Measurements from ENCODE around the gene RPL5. TPM values are rescaled to one million over a fixed set of nuclear protein-coding genes. Genes with fewer than 3 reads are reported as not detected.

Gene RPL5
- total RNA-seq, 1 donor from 2014 or later, result 1,528 TPM

DNA sequence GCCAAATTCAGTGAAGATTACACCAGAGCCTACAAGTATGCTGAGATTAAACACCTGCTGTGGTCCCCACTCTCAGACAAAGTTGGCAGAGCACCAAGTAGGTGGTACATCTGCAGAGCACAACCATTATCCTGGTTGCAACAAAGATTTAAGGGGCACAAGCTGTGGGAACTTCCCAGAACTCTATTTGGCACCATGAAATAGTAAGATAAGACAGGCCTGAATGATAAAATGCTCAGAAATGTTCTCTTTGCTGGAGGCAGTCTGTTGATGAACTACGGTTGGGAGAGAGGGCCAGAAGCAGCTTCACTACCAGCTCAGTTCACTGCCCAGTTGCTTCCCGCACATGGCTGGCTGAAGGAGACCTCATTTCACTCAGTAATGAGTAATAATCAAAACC lies 19.9 kb downstream of the RPL5 start:
- H3K36me3 Mint-ChIP-seq (ENCODE audit: low read depth), result no peaks in the 10 kb centered on the region
- peaks cover 3% of the 10 kb centered on the region for H3K27me3 Mint-ChIP-seq (ENCODE audit: low read depth)
- TF ChIP-seq, protein P1, sequence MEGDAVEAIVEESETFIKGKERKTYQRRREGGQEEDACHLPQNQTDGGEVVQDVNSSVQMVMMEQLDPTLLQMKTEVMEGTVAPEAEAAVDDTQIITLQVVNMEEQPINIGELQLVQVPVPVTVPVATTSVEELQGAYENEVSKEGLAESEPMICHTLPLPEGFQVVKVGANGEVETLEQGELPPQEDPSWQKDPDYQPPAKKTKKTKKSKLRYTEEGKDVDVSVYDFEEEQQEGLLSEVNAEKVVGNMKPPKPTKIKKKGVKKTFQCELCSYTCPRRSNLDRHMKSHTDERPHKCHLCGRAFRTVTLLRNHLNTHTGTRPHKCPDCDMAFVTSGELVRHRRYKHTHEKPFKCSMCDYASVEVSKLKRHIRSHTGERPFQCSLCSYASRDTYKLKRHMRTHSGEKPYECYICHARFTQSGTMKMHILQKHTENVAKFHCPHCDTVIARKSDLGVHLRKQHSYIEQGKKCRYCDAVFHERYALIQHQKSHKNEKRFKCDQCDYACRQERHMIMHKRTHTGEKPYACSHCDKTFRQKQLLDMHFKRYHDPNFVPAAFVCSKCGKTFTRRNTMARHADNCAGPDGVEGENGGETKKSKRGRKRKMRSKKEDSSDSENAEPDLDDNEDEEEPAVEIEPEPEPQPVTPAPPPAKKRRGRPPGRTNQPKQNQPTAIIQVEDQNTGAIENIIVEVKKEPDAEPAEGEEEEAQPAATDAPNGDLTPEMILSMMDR (conservative IDR thresholded peaks at IDR 0.05), result no peak
- H3K4me3 Mint-ChIP-seq, result no peak overlapping the region
- no peaks in the 10 kb centered on the region for H3K9me3 Mint-ChIP-seq
- H3K4me1 Mint-ChIP-seq, result no peaks in the 10 kb centered on the region
- H3K27ac Mint-ChIP-seq (ENCODE audit: unreplicated experiment), result no peak overlapping the region
- no peak for DNase-seq (ENCODE audit: low read depth, low spot score)

DNA sequence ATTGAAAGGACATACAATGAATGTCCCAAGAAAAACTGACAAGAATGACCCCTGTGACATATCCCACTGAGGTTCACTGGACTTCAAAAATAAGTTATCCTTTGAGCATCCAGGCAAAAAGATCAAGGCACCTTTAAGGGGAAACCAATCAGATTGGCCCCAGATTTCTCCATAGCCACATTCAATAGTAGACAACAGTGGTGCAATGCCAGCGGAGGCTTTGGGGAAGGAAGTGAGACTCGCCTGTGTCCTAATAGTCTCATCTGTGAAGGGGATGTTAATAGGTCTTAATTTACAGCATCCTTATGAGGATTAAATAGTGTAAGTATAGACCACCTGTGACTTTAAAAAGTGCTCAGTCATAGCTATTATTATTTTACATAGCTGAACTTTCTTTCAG lies 21.5 kb downstream of the RPL5 start:
- Mint-ChIP-seq H3K27ac (ENCODE audit: unreplicated experiment) (no peak overlapping the region), H3K27me3 (ENCODE audit: low read depth) (peaks cover 3% of the 10 kb centered on the region), H3K9me3 (no peaks in the 10 kb centered on the region), H3K4me3 (no peak overlapping the region), H3K36me3 (ENCODE audit: low read depth) (no peaks in the 10 kb centered on the region), H3K4me1 (no peaks in the 10 kb centered on the region)
- no peak for DNase-seq (ENCODE audit: low read depth, low spot score)
- TF ChIP-seq, protein P1 (conservative IDR thresholded peaks at IDR 0.05), result no peak

DNA sequence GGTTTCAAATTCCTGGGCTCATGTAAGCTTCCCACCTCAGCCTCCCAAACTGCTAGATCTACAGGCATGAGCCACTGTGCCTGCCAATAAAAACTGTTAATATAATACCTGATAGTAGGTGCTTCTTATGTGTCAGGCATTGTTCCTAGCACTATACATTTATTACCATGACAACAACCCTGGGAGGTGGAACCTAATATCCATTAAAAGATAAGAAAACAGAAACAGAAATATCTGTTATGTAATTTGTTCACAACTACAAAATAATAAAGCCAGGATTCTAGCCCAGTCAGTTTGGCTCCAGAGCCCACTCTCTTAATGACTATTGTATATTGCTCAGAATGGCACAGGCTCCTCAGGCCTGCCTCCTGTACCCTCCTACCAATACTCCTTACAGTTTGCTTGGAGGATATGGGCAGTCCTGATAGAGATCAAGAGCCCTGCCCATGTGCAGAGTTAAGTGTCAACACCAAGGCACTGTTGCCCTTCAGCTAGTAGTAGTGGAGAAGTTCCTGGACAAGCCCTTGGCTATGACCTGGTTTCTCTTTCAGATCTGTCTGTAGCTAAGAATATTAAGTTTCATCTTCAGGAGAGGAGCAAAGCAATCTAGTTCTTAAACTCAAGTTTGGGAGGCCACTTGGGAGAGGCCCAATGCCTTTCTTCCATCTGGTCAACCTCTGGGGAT lies 22.4 kb downstream of the RPL5 start:
- no peaks in the 10 kb centered on the region for H3K9me3 Mint-ChIP-seq
- H3K4me3 Mint-ChIP-seq, result no peak overlapping the region
- no peaks in the 10 kb centered on the region for H3K36me3 Mint-ChIP-seq (ENCODE audit: low read depth)
- peaks cover 3% of the 10 kb centered on the region for H3K27me3 Mint-ChIP-seq (ENCODE audit: low read depth)
- TF ChIP-seq, protein P1 (conservative IDR thresholded peaks at IDR 0.05), result no peak
- no peak overlapping the region for H3K27ac Mint-ChIP-seq (ENCODE audit: unreplicated experiment)
- no peak for DNase-seq (ENCODE audit: low read depth, low spot score)
- no peaks in the 10 kb centered on the region for H3K4me1 Mint-ChIP-seq

DNA sequence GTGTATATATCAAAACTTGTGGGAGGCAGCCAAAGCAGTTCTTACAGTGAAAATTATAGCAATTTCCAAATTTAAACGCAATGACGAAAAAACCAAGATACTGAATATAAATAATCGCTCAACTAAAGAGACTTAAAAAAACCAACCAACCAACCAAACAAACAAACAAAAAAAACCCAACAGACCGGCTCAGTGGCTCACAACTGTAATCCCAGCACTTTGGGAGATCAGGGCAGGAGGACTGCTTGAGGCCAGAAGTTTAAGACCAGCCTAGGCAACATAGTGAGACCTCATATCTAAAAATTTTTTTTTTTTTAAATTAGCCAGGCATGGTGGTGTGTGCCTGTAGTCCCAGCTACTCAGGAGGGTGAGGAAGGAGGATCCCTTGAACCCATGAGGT lies 23.4 kb downstream of the RPL5 start:
- Mint-ChIP-seq H3K9me3 (no peaks in the 10 kb centered on the region), H3K4me3 (no peak overlapping the region), H3K4me1 (no peaks in the 10 kb centered on the region), H3K27ac (ENCODE audit: unreplicated experiment) (no peak overlapping the region), H3K36me3 (ENCODE audit: low read depth) (no peaks in the 10 kb centered on the region), H3K27me3 (ENCODE audit: low read depth) (peaks cover 3% of the 10 kb centered on the region)
- no peak for DNase-seq (ENCODE audit: low read depth, low spot score)
- TF ChIP-seq, protein P1 (conservative IDR thresholded peaks at IDR 0.05), result no peak

DNA sequence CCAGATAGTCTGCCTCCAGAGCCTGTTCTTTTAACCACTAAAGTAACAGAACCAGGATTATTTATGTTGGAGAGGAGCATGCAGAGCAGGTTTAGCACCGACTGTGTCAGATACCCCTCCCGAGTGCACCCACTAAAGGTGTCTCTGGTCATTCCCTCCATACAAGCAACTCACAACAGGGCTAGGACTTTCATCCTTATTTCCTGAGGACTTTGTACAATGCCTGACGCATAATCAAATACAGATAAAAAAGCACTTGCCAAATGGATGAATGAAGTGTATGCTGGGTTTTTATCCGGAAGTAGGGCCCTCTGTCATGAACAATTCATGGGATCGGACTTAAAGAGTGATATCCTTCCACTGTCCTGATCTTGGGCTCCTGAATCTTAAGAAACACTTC lies 26.0 kb downstream of the RPL5 start:
- DNase-seq (ENCODE audit: low read depth, low spot score), result no peak
- H3K27me3 Mint-ChIP-seq (ENCODE audit: low read depth), result peaks cover 3% of the 10 kb centered on the region
- no peak overlapping the region for H3K27ac Mint-ChIP-seq (ENCODE audit: unreplicated experiment)

More for the DNA sequence above, 26.0 kb downstream of the RPL5 start:
- Mint-ChIP-seq H3K4me3 (no peak overlapping the region), H3K4me1 (no peaks in the 10 kb centered on the region), H3K36me3 (ENCODE audit: low read depth) (no peaks in the 10 kb centered on the region), H3K9me3 (no peaks in the 10 kb centered on the region)
- TF ChIP-seq, protein P1 (conservative IDR thresholded peaks at IDR 0.05), result no peak

Measured in neural crest cell (in vitro differentiated cells).